K562 (cell line): Measurements from ENCODE around the gene IGSF21.

ENCODE experiments used
- KDM4B ChIP-seq, 2 experiments: fragments of 450-650 bp in 1 of 2; sonication (generic) in 1 of 2; IDR thresholded peaks; 2 replicates each; pipeline ENCODE4 v1.6.1; 2016 to 2017; ENCODE audit warnings: borderline replicate concordance in 2 of 2, antibody characterized with exemption in 1 of 2, low read depth in 1 of 2, mild to moderate bottlenecking in 1 of 2
- MGA ChIP-seq: fragments of 450-650 bp; IDR thresholded peaks from 2 replicates; pipeline ENCODE4 v1.6.1; 2016; ENCODE audit warnings: mild to moderate bottlenecking, moderate library complexity
- YY1 ChIP-seq, 3 experiments: IDR thresholded peaks; 2 replicates each; pipeline ENCODE4 v1.6.1; 2011; ENCODE audit warnings: low read length in 2 of 3, mild to moderate bottlenecking in 2 of 3, moderate library complexity in 2 of 3, borderline replicate concordance in 1 of 3, control low read depth in 1 of 3, low read depth in 1 of 3; ENCODE audit not compliant: insufficient read depth in 3 of 3, insufficient replicate concordance in 2 of 3, control insufficient read depth in 1 of 3, insufficient read length in 1 of 3; ENCODE audit errors: extremely low read depth in 1 of 3

GRCh38 chr1:18108299-18109057, 880 bp downstream of the IGSF21 start:
- TF ChIP-seq KDM4B (IDR thresholded peaks at IDR 0.05; ENCODE audit: borderline replicate concordance in 2 of 2, low read depth in 1 of 2) = no peak
- TF ChIP-seq YY1 (IDR thresholded peaks at IDR 0.05; ENCODE audit: borderline replicate concordance in 1 of 3, control insufficient read depth in 1 of 3, extremely low read depth in 1 of 3, insufficient read depth in 3 of 3, insufficient read length in 1 of 3, insufficient replicate concordance in 2 of 3, low read depth in 1 of 3, low read length in 2 of 3) = no peak
- no peak for TF ChIP-seq MGA
